HEK293 (cell line): Measurements from ENCODE around the gene P2RX1.

Experiments
- GFI1B ChIP-seq: fragments of 450-650 bp; formaldehyde crosslinking; IDR thresholded peaks from 2 replicates; pipeline ENCODE4 v1.5.1; 2016; ENCODE audit warnings: missing biosample characterization, missing genetic modification characterization
- GLI4 ChIP-seq: fragments of 450-650 bp; formaldehyde crosslinking; IDR thresholded peaks from 2 replicates; pipeline ENCODE4 v1.5.1; 2016; ENCODE audit warnings: missing biosample characterization, missing genetic modification characterization
- KLF8 ChIP-seq: fragments of 450-650 bp; formaldehyde crosslinking; IDR thresholded peaks from 2 replicates; pipeline ENCODE4 v1.5.1; 2016; ENCODE audit warnings: missing biosample characterization, missing genetic modification characterization
- SALL2 ChIP-seq: fragments of 450-650 bp; formaldehyde crosslinking; IDR thresholded peaks from 2 replicates; pipeline ENCODE4 v1.5.0; 2017; ENCODE audit warnings: missing biosample characterization, mild to moderate bottlenecking, missing genetic modification characterization, borderline replicate concordance
- TCF7L2 ChIP-seq: IDR thresholded peaks from 2 replicates; pipeline ENCODE4 v1.6.1; 2011; ENCODE audit warnings: low read depth, mild to moderate bottlenecking, inconsistent platforms, low read length, moderate library complexity, borderline replicate concordance
- YY1 ChIP-seq: fragments of 450-650 bp; formaldehyde crosslinking; IDR thresholded peaks from 2 replicates; pipeline ENCODE4 v1.5.1; 2018; ENCODE audit warnings: missing biosample characterization, missing genetic modification characterization
- ZBTB48 ChIP-seq: fragments of 450-650 bp; formaldehyde crosslinking; IDR thresholded peaks from 2 replicates; pipeline ENCODE4 v1.5.1; 2016; ENCODE audit warnings: missing biosample characterization, missing genetic modification characterization
- ZBTB8A ChIP-seq: fragments of 450-650 bp; formaldehyde crosslinking; IDR thresholded peaks from 2 replicates; pipeline ENCODE4 v1.5.1; 2016; ENCODE audit warnings: missing biosample characterization, missing genetic modification characterization
- ZFHX2 ChIP-seq: fragments of 450-650 bp; formaldehyde crosslinking; conservative IDR thresholded peaks from 2 replicates; pipeline ENCODE4 v1.5.1; 2016; ENCODE audit warnings: missing biosample characterization, missing genetic modification characterization
- ZNF155 ChIP-seq: fragments of 450-650 bp; formaldehyde crosslinking; IDR thresholded peaks from 2 replicates; pipeline ENCODE4 v1.5.1; 2016; ENCODE audit warnings: missing biosample characterization, missing genetic modification characterization
- ZNF169 ChIP-seq: fragments of 450-650 bp; formaldehyde crosslinking; IDR thresholded peaks from 2 replicates; pipeline ENCODE4 v1.5.1; 2016; ENCODE audit warnings: missing biosample characterization, missing genetic modification characterization
- ZNF23 ChIP-seq: fragments of 450-650 bp; formaldehyde crosslinking; IDR thresholded peaks from 2 replicates; pipeline ENCODE4 v1.5.1; 2016; ENCODE audit warnings: missing biosample characterization, missing genetic modification characterization, borderline replicate concordance
- ZNF404 ChIP-seq: fragments of 450-650 bp; formaldehyde crosslinking; IDR thresholded peaks from 2 replicates; pipeline ENCODE4 v1.5.1; 2017; ENCODE audit warnings: missing biosample characterization, missing genetic modification characterization
- ZNF423 ChIP-seq: fragments of 450-650 bp; formaldehyde crosslinking; IDR thresholded peaks from 2 replicates; pipeline ENCODE4 v1.5.1; 2016; ENCODE audit warnings: missing biosample characterization, missing genetic modification characterization
- ZNF501 ChIP-seq: fragments of 450-650 bp; formaldehyde crosslinking; IDR thresholded peaks from 2 replicates; pipeline ENCODE4 v1.5.1; 2016; ENCODE audit warnings: missing biosample characterization, missing genetic modification characterization
- ZNF521 ChIP-seq: fragments of 450-650 bp; formaldehyde crosslinking; IDR thresholded peaks from 2 replicates; pipeline ENCODE4 v1.5.1; 2017; ENCODE audit warnings: missing biosample characterization, mild to moderate bottlenecking, missing genetic modification characterization
- ZNF530 ChIP-seq: fragments of 450-650 bp; formaldehyde crosslinking; IDR thresholded peaks from 2 replicates; pipeline ENCODE4 v1.5.1; 2016; ENCODE audit warnings: low read depth, missing biosample characterization, missing genetic modification characterization
- ZNF626 ChIP-seq: fragments of 450-650 bp; sonication (Bioruptor Pico); formaldehyde crosslinking; IDR thresholded peaks from 2 replicates; pipeline ENCODE4 v1.5.1; 2018; ENCODE audit warnings: missing biosample characterization, missing genetic modification characterization, inconsistent platforms
- ZNF658 ChIP-seq: fragments of 450-650 bp; formaldehyde crosslinking; IDR thresholded peaks from 2 replicates; pipeline ENCODE4; 2016; ENCODE audit warnings: missing biosample characterization, missing genetic modification characterization
- ZNF660 ChIP-seq: fragments of 450-650 bp; IDR thresholded peaks from 2 replicates; pipeline ENCODE4 v1.5.1; 2018; ENCODE audit warnings: missing biosample characterization, mild to moderate bottlenecking, missing genetic modification characterization
- ZNF677 ChIP-seq: fragments of 450-650 bp; IDR thresholded peaks from 2 replicates; pipeline ENCODE4 v1.5.0; 2018; ENCODE audit warnings: missing biosample characterization, mild to moderate bottlenecking, missing genetic modification characterization, moderate library complexity
- ZNF701 ChIP-seq: fragments of 450-650 bp; formaldehyde crosslinking; IDR thresholded peaks from 2 replicates; pipeline ENCODE4 v1.5.1; 2016; ENCODE audit warnings: missing biosample characterization, missing genetic modification characterization
- ZSCAN23 ChIP-seq: fragments of 450-650 bp; formaldehyde crosslinking; IDR thresholded peaks from 2 replicates; pipeline ENCODE4 v1.5.1; 2016; ENCODE audit warnings: missing biosample characterization, missing genetic modification characterization
- ZSCAN30 ChIP-seq: fragments of 450-650 bp; IDR thresholded peaks from 2 replicates; pipeline ENCODE4 v1.5.1; 2018; ENCODE audit warnings: missing biosample characterization, mild to moderate bottlenecking, missing genetic modification characterization, moderate library complexity
- TF ChIP-seq, protein P1 (sequence below): fragments of 450-650 bp; formaldehyde crosslinking; IDR thresholded peaks from 2 replicates; pipeline ENCODE4 v1.5.1; 2016; ENCODE audit warnings: missing biosample characterization, missing genetic modification characterization
- TF ChIP-seq, protein P2 (sequence below): fragments of 450-650 bp; formaldehyde crosslinking; IDR thresholded peaks from 2 replicates; pipeline ENCODE4 v1.5.1; 2016; ENCODE audit warnings: missing biosample characterization, missing genetic modification characterization
- TF ChIP-seq, protein P3 (sequence below): fragments of 450-650 bp; formaldehyde crosslinking; IDR thresholded peaks from 2 replicates; pipeline ENCODE4 v1.5.1; 2016; ENCODE audit warnings: missing biosample characterization, missing genetic modification characterization
- TF ChIP-seq, protein P4 (sequence below): fragments of 450-650 bp; formaldehyde crosslinking; IDR thresholded peaks from 2 replicates; pipeline ENCODE4 v1.5.1; 2016; ENCODE audit warnings: missing biosample characterization, missing genetic modification characterization
- TF ChIP-seq, protein P5 (sequence below): fragments of 450-650 bp; formaldehyde crosslinking; IDR thresholded peaks from 2 replicates; pipeline ENCODE4 v1.5.1; 2016; ENCODE audit warnings: missing biosample characterization, missing genetic modification characterization, borderline replicate concordance
- TF ChIP-seq, protein P6 (sequence below): fragments of 450-650 bp; IDR thresholded peaks from 2 replicates; pipeline ENCODE4 v1.5.1; 2018; ENCODE audit warnings: missing biosample characterization, missing genetic modification characterization

P2RX1 gene

DNA sequence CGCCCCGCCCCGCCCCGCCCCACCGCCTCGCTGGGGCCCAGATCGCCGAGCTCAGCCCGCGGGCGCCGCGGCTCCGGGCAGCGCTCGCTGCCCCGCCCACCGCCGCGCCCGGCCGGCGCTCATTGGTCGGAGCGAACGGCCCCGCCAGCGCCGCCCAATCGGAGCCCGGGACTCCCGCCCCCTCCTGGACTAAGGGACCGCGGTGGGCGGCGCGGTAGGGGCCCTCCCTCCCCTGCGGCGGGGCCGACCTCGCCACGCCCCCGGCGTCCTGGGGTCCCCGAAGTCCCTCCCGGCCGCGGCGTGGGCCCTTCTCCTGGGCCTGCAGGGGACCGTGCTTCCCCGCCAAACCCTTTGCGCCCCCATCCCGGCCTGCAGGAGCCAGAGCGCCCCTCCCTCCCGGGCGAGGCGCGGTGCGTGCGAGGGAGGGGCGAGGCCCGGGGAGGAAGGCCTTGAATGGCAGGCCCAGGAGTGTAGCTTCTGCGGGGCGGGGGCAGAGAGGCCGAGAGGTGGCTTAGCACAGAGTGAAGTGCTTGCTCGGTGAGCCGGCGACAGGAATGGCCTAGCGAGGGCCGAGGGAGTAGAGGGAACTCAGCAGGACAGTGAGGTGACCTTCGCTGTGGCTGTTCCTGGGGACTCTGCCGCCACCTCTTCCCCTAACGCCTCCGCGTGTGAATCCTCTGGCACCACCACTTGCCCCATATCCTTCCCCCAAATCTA, 23.1 kb downstream of the P2RX1 start, which contains the start of gene CAMKK1 (continued):
- TF ChIP-seq ZNF23 (tag by site-specific recombination), result no peak
- TF ChIP-seq, protein P1, sequence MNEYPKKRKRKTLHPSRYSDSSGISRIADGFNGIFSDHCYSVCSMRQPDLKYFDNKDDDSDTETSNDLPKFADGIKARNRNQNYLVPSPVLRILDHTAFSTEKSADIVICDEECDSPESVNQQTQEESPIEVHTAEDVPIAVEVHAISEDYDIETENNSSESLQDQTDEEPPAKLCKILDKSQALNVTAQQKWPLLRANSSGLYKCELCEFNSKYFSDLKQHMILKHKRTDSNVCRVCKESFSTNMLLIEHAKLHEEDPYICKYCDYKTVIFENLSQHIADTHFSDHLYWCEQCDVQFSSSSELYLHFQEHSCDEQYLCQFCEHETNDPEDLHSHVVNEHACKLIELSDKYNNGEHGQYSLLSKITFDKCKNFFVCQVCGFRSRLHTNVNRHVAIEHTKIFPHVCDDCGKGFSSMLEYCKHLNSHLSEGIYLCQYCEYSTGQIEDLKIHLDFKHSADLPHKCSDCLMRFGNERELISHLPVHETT (tag by site-specific recombination), result no peak
- TF ChIP-seq SALL2 (tag by site-specific recombination), result no peak
- no peak for TF ChIP-seq ZNF677 (tag by site-specific recombination)
- TF ChIP-seq, protein P2, sequence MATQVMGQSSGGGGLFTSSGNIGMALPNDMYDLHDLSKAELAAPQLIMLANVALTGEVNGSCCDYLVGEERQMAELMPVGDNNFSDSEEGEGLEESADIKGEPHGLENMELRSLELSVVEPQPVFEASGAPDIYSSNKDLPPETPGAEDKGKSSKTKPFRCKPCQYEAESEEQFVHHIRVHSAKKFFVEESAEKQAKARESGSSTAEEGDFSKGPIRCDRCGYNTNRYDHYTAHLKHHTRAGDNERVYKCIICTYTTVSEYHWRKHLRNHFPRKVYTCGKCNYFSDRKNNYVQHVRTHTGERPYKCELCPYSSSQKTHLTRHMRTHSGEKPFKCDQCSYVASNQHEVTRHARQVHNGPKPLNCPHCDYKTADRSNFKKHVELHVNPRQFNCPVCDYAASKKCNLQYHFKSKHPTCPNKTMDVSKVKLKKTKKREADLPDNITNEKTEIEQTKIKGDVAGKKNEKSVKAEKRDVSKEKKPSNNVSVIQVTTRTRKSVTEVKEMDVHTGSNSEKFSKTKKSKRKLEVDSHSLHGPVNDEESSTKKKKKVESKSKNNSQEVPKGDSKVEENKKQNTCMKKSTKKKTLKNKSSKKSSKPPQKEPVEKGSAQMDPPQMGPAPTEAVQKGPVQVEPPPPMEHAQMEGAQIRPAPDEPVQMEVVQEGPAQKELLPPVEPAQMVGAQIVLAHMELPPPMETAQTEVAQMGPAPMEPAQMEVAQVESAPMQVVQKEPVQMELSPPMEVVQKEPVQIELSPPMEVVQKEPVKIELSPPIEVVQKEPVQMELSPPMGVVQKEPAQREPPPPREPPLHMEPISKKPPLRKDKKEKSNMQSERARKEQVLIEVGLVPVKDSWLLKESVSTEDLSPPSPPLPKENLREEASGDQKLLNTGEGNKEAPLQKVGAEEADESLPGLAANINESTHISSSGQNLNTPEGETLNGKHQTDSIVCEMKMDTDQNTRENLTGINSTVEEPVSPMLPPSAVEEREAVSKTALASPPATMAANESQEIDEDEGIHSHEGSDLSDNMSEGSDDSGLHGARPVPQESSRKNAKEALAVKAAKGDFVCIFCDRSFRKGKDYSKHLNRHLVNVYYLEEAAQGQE (tag by site-specific recombination), result no peak
- TF ChIP-seq, protein P3, sequence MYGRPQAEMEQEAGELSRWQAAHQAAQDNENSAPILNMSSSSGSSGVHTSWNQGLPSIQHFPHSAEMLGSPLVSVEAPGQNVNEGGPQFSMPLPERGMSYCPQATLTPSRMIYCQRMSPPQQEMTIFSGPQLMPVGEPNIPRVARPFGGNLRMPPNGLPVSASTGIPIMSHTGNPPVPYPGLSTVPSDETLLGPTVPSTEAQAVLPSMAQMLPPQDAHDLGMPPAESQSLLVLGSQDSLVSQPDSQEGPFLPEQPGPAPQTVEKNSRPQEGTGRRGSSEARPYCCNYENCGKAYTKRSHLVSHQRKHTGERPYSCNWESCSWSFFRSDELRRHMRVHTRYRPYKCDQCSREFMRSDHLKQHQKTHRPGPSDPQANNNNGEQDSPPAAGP (tag by site-specific recombination), result peak; percentile 91
- no peak; the same call in 1 of the 2 replicates for TF ChIP-seq YY1
- no peak for TF ChIP-seq TCF7L2
- TF ChIP-seq, protein P4, sequence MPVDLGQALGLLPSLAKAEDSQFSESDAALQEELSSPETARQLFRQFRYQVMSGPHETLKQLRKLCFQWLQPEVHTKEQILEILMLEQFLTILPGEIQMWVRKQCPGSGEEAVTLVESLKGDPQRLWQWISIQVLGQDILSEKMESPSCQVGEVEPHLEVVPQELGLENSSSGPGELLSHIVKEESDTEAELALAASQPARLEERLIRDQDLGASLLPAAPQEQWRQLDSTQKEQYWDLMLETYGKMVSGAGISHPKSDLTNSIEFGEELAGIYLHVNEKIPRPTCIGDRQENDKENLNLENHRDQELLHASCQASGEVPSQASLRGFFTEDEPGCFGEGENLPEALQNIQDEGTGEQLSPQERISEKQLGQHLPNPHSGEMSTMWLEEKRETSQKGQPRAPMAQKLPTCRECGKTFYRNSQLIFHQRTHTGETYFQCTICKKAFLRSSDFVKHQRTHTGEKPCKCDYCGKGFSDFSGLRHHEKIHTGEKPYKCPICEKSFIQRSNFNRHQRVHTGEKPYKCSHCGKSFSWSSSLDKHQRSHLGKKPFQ, result no peak
- TF ChIP-seq ZNF658 (tag by site-specific recombination), result no peak
- no peak for TF ChIP-seq ZNF701 (tag by site-specific recombination)
- TF ChIP-seq, protein P5, sequence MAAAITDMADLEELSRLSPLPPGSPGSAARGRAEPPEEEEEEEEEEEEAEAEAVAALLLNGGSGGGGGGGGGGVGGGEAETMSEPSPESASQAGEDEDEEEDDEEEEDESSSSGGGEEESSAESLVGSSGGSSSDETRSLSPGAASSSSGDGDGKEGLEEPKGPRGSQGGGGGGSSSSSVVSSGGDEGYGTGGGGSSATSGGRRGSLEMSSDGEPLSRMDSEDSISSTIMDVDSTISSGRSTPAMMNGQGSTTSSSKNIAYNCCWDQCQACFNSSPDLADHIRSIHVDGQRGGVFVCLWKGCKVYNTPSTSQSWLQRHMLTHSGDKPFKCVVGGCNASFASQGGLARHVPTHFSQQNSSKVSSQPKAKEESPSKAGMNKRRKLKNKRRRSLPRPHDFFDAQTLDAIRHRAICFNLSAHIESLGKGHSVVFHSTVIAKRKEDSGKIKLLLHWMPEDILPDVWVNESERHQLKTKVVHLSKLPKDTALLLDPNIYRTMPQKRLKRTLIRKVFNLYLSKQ (tag by site-specific recombination), result no peak
- peak; percentile 87 for TF ChIP-seq KLF8 (tag by site-specific recombination)
- TF ChIP-seq ZBTB48 (tag by site-specific recombination), result peak; percentile 96
- TF ChIP-seq GLI4, result peak; percentile 100
- no peak for TF ChIP-seq ZNF169 (tag by site-specific recombination)
- TF ChIP-seq ZSCAN23 (tag by site-specific recombination), result no peak
- no peak; the same call in 1 of the 2 replicates for TF ChIP-seq ZNF660
- TF ChIP-seq ZNF501, result peak; percentile 37; the same call in 1 of the 2 replicates
- no peak for TF ChIP-seq ZNF404
- TF ChIP-seq ZNF423 (tag by site-specific recombination), result peak; percentile 80; the same call in 1 of the 2 replicates
- no peak for TF ChIP-seq ZNF155
- peak; percentile 93 for TF ChIP-seq ZBTB8A (tag by site-specific recombination)
- no peak; the same call in 1 of the 2 replicates for TF ChIP-seq ZSCAN30
- peak; percentile 92 for TF ChIP-seq ZFHX2 (tag by site-specific recombination)
- no peak for TF ChIP-seq ZNF530 (tag by site-specific recombination)
- TF ChIP-seq, protein P6, sequence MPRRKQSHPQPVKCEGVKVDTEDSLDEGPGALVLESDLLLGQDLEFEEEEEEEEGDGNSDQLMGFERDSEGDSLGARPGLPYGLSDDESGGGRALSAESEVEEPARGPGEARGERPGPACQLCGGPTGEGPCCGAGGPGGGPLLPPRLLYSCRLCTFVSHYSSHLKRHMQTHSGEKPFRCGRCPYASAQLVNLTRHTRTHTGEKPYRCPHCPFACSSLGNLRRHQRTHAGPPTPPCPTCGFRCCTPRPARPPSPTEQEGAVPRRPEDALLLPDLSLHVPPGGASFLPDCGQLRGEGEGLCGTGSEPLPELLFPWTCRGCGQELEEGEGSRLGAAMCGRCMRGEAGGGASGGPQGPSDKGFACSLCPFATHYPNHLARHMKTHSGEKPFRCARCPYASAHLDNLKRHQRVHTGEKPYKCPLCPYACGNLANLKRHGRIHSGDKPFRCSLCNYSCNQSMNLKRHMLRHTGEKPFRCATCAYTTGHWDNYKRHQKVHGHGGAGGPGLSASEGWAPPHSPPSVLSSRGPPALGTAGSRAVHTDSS (tag by site-specific recombination), result peak; percentile 68
- no peak for TF ChIP-seq ZNF626 (tag by site-specific recombination)
- TF ChIP-seq ZNF521, result no peak
- no peak for TF ChIP-seq GFI1B (tag by site-specific recombination)
